SK-N-SH treated with all-trans-retinoic acid at 6 μM for 48 hours (cell line): Measurements from ENCODE around the gene PUS7.

ENCODE experiments used
- ATAC-seq: fragments of 200-7000 bp; cut with Tn5 transposase; 3 replicates; pipeline ENCODE4 v1.9.1; 2020; ENCODE audit warnings: mild to moderate bottlenecking, moderate library complexity
- ARNTL ChIP-seq: fragments of 450-650 bp; formaldehyde crosslinking; IDR thresholded peaks from 2 replicates; pipeline ENCODE4 v1.5.0; 2020; ENCODE audit warnings: low read depth, mild to moderate bottlenecking, moderate library complexity, borderline replicate concordance
- BACH2 ChIP-seq: fragments of 250-450 bp; sonication (Bioruptor Pico); IDR thresholded peaks from 2 replicates; pipeline ENCODE4 v1.9.0; 2021; ENCODE audit warnings: mild to moderate bottlenecking, borderline replicate concordance
- CREB5 ChIP-seq: fragments of 250-450 bp; sonication (Bioruptor Pico); IDR thresholded peaks from 2 replicates; pipeline ENCODE4 v1.5.1; 2020; ENCODE audit warnings: low read depth, mild to moderate bottlenecking, moderate library complexity
- CSDC2 ChIP-seq: fragments of 250-450 bp; sonication (Bioruptor Pico); IDR thresholded peaks from 2 replicates; pipeline ENCODE4 v1.5.0; 2020; ENCODE audit warnings: mild to moderate bottlenecking, moderate library complexity
- CSRNP3 ChIP-seq: fragments of 250-450 bp; sonication (Bioruptor Pico); IDR thresholded peaks from 2 replicates; pipeline ENCODE4 v1.5.1; 2021; ENCODE audit warnings: mild to moderate bottlenecking, moderate library complexity
- ESRRG ChIP-seq: fragments of 250-450 bp; sonication (Bioruptor Pico); IDR thresholded peaks from 2 replicates; pipeline ENCODE4 v1.6.1; 2021; ENCODE audit warnings: mild to moderate bottlenecking
- GLIS3 ChIP-seq: fragments of 250-450 bp; sonication (Bioruptor Pico); IDR thresholded peaks from 2 replicates; pipeline ENCODE4 v1.5.0; 2020; ENCODE audit warnings: mild to moderate bottlenecking, moderate library complexity
- ISL1 ChIP-seq: fragments of 250-450 bp; sonication (Bioruptor Pico); IDR thresholded peaks from 2 replicates; pipeline ENCODE4 v2.1.2; 2022; ENCODE audit warnings: mild to moderate bottlenecking, moderate library complexity
- PATZ1 ChIP-seq: fragments of 250-450 bp; sonication (Bioruptor Pico); IDR thresholded peaks from 2 replicates; pipeline ENCODE4 v1.8.0; 2020; ENCODE audit warnings: mild to moderate bottlenecking, moderate library complexity, borderline replicate concordance
- POU6F1 ChIP-seq: fragments of 250-450 bp; sonication (Bioruptor Pico); IDR thresholded peaks from 2 replicates; pipeline ENCODE4 v1.8.0; 2021; ENCODE audit warnings: low read depth, mild to moderate bottlenecking, moderate library complexity, borderline replicate concordance
- PPARA ChIP-seq: fragments of 250-450 bp; sonication (Bioruptor Pico); IDR thresholded peaks from 2 replicates; pipeline ENCODE4 v1.5.0; 2020; ENCODE audit warnings: mild to moderate bottlenecking, borderline replicate concordance
- RARB ChIP-seq: fragments of 250-450 bp; sonication (Bioruptor Pico); IDR thresholded peaks from 2 replicates; pipeline ENCODE4 v1.8.0; 2021; ENCODE audit warnings: mild to moderate bottlenecking, moderate library complexity
- SNAI2 ChIP-seq: fragments of 250-450 bp; sonication (Bioruptor Pico); IDR thresholded peaks from 2 replicates; pipeline ENCODE4 v1.5.0; 2020; ENCODE audit warnings: mild to moderate bottlenecking, moderate library complexity
- TCF4 ChIP-seq: fragments of 250-450 bp; sonication (Bioruptor Pico); IDR thresholded peaks from 2 replicates; pipeline ENCODE4 v1.8.0; 2021; ENCODE audit warnings: mild to moderate bottlenecking, moderate library complexity, borderline replicate concordance
- TOX ChIP-seq: fragments of 250-450 bp; sonication (Bioruptor Pico); IDR thresholded peaks from 2 replicates; pipeline ENCODE4 v1.8.0; 2021; ENCODE audit warnings: mild to moderate bottlenecking, moderate library complexity, borderline replicate concordance
- ZC3H10 ChIP-seq: fragments of 250-450 bp; sonication (Bioruptor Pico); IDR thresholded peaks from 2 replicates; pipeline ENCODE4 v1.5.1; 2021; ENCODE audit warnings: mild to moderate bottlenecking, moderate library complexity
- ZFP3 ChIP-seq: fragments of 250-450 bp; sonication (Bioruptor Pico); IDR thresholded peaks from 2 replicates; pipeline ENCODE4 v1.5.0; 2020; ENCODE audit warnings: mild to moderate bottlenecking, moderate library complexity
- ZFP30 ChIP-seq: fragments of 450-650 bp; formaldehyde crosslinking; IDR thresholded peaks from 2 replicates; pipeline ENCODE4 v1.5.0; 2022; ENCODE audit warnings: mild to moderate bottlenecking, moderate library complexity
- ZNF565 ChIP-seq: fragments of 450-650 bp; formaldehyde crosslinking; conservative IDR thresholded peaks from 2 replicates; pipeline ENCODE4 v1.5.0; 2020; ENCODE audit warnings: low read depth, mild to moderate bottlenecking, moderate library complexity
- ZNF70 ChIP-seq: fragments of 450-650 bp; formaldehyde crosslinking; IDR thresholded peaks from 2 replicates; pipeline ENCODE4 v1.5.0; 2020; ENCODE audit warnings: mild to moderate bottlenecking, moderate library complexity
- ZNF8 ChIP-seq: fragments of 450-650 bp; formaldehyde crosslinking; IDR thresholded peaks from 2 replicates; pipeline ENCODE4 v1.5.0; 2020; ENCODE audit warnings: mild to moderate bottlenecking, moderate library complexity

The PUS7 gene

GRCh38 chr7:105538339-105538738 lies 16.3 kb upstream of the PUS7 start:
- ATAC-seq: no peak
- TF ChIP-seq PATZ1 (CRISPR knock-in tag): no peak
- no peak for TF ChIP-seq RARB (CRISPR knock-in tag)
- TF ChIP-seq, all 23 proteins: peak for 0

- TF ChIP-seq SNAI2 (CRISPR knock-in tag) (no peak), TCF4 (no peak), TOX (no peak), ISL1 (CRISPR knock-in tag) (no peak), CSDC2 (CRISPR knock-in tag) (no peak), ZNF565 (no peak), PPARA (no peak), BACH2 (CRISPR knock-in tag) (no peak), PATZ1 (CRISPR knock-in tag) (no peak), ZFP30 (CRISPR knock-in tag) (no peak), ESRRG (CRISPR knock-in tag) (no peak), ZC3H10 (no peak), ZFP3 (CRISPR knock-in tag) (no peak), GLIS3 (CRISPR knock-in tag) (no peak), ZNF8 (CRISPR knock-in tag) (no peak)
- peak; percentile 24 for ATAC-seq
These were observed 10.8 kb upstream of the PUS7 start for GRCh38 chr7:105532709-105533460.

GRCh38 chr7:105531792-105532671 lies 10.0 kb upstream of the PUS7 start, which contains the start of gene RINT1:
Gene RINT1, plus strand, starts transcription at chr7:105532201. Its CDS starts 115 bp downstream, at chr7:105532316.
- ATAC-seq: peak; percentile 100
- TF ChIP-seq CSRNP3 (CRISPR knock-in tag) (0 out of 2 replicates have a peak, but pooled peaks have one; percentile 29), SNAI2 (CRISPR knock-in tag) (no peak), ZNF70 (CRISPR knock-in tag) (0 out of 2 replicates have a peak, but pooled peaks have one; percentile 41), ZFP3 (CRISPR knock-in tag) (0 out of 2 replicates have a peak, but pooled peaks have one; percentile 16), GLIS3 (CRISPR knock-in tag) (peak; percentile 37; the same call in 1 of the 2 replicates)
- TF ChIP-seq, all 23 proteins: peak for 4

- no peak for ATAC-seq
- TF ChIP-seq ZFP3 (CRISPR knock-in tag) (no peak), ZC3H10 (no peak), ZFP30 (CRISPR knock-in tag) (no peak), SNAI2 (CRISPR knock-in tag) (no peak), ZNF565 (no peak), BACH2 (CRISPR knock-in tag) (no peak), CREB5 (CRISPR knock-in tag) (no peak), PPARA (no peak), ESRRG (CRISPR knock-in tag) (no peak), CSRNP3 (CRISPR knock-in tag) (no peak), POU6F1 (CRISPR knock-in tag) (no peak), GLIS3 (CRISPR knock-in tag) (no peak), TCF4 (no peak), PATZ1 (CRISPR knock-in tag) (no peak), ARNTL (CRISPR knock-in tag) (no peak), ZNF8 (CRISPR knock-in tag) (no peak)
These were observed 8.5 kb upstream of the PUS7 start for GRCh38 chr7:105530546-105530945.
